GM19372 (cell line): ENCODE measurements around the gene ACP7.
"Not testable (repeated sequence)": the region's sequence is repeated elsewhere in the genome, so short reads cannot be mapped to it uniquely, and the experiment has no call there.

Source experiments
- ATAC-seq: cut with Tn5 transposase; IDR thresholded peaks from one replicate; pipeline ENCODE4 v1.9.1; 2021; ENCODE audit warnings: mild to moderate bottlenecking, low read depth, moderate library complexity; ENCODE audit not compliant: unreplicated experiment

Gene ACP7

GRCh38 chr19:39077323-39077722, 6.8 kb upstream of the ACP7 start:
- ATAC-seq, result no peak

DNA sequence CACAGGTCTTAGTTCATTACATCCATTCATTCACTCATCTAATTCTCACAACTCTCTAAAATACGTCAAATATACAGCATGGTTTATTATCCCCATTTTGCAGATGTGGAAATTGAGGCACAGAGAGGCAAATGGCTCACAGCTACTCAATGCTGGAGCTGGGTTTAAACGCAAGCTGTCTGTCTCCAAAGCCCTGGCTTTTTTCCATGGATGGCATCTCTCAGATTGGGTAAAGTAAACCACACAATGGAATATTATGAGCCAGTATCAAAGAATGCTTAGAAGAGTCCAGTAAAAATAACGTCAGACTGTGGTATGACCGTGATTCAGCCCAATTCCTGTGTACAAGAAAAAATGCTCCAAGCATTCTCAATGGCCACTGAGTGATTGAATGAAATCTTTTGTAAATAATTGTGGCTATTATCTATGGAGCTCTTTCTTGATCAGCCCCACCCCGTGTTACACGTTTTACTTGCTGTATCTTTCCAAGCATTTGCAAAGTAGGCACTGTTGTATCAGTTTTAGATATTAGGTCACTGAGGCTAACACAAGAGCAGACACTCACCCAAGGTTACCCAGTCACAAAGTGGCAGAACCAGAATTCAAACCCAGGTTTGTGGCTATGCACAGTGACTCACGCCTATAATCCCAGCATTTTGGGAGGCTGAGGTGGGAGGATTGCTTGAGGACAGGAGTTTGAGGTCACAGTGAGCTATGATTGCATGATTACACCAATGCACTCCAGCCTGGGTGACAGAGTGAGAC, 5.5 kb upstream of the ACP7 start:
- no peak for ATAC-seq

DNA sequence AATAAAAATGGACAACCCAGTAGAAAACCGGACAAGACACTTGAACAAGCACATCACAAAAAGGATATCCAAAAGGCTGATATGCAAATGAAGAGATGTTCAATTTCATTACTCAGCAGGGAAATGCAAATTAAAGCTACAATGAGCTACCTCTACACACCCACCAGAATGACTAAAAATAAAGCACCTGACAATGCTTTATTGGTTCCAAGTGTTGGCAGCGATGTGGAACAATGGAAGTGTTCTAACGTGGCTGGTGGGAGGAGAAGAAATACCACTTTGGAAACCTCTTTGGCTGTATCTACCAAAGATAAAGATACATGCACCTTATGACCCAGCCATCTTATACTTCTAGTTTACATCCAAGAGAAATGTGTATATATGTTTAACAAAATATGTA, 3.7 kb upstream of the ACP7 start:
- ATAC-seq, result no peak

GRCh38 chr19:39082167-39082566, 2.0 kb upstream of the ACP7 start:
- no peak for ATAC-seq

DNA sequence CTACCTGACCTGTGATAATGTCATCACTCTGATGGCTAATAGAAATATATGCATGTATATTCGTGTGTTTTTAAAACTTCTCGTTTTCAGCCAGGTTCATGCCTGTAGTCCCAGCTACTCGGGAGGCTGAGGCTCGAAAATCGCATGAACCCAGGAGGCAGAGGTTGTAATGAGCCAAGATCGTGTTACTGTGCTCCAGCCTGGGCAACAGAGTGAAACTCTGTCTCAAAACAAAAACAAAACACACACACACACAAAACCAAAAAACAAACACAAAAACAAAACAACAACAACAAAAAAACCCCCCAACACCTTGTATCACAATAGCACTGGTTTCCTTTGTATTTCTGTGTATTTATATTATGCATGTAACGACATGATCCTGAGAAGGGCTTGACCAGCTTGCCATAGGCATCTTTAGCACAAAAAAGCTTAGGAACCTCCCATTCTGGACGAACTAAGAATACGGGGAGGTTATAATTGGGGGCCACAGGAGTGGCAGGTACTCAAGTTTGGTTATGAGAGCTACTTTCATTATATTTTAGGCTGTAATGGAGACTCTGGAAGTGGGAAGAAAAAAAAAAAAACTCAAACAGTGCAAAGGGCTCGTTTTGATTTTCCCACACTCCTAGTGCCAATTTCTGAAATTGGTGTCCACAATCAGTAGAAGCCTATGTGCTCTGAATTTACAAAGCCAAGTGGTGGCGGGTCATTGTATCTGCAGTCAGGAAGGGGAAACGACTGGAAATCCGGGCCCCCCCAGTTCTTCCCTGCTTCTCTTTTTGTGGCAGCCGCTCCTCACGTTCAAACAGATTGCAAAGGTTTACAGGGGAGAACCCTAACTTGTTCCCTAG, 1.2 kb upstream of the ACP7 start:
- ATAC-seq, result no peak

- no peak for ATAC-seq
Observed at GRCh38 chr19:39083599-39083982, 577 bp upstream of the ACP7 start.

DNA sequence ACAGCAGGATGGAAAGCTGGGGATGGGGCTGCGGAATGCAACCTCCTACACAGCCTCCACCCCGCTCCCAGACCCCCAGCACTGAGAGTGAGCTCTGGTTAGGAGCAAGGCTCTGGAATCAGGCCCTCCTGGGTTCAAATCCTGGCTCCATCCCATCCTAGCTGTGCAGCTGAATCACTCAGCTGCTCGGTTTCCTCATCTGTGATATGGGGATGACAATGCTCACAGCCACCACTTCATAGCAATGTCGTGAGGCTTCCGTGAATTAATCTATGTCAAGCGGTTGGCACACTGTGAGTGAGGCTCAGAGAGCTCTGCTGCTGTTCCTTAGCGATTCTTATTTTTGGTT, 538 bp downstream of the ACP7 start:
- no peak for ATAC-seq

DNA sequence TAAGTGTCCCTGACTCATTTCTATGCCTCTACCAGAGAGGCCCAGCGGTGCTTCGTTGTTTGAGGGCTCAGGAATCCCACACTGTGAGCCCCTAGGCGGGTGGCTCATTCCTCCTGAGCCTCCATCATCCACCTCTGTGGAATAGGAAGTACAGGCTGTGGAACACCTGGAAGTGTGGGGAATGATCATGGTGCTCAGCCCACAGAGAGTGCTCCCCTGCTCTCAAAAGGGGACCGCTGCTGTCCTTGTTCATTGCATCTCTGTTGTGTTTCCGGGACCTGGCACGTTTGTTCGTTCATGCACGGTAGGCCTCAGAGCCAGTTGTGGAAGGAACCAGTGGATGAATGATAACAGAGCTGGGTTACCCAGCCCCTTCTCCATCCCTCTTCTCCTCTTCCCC, 1.2 kb downstream of the ACP7 start:
- ATAC-seq, result no peak

- ATAC-seq, result no peak
Observed at GRCh38 chr19:39086386-39086785, 2.2 kb downstream of the ACP7 start.

- ATAC-seq, result no peak
Observed at GRCh38 chr19:39087907-39088686, 3.9 kb downstream of the ACP7 start.

DNA sequence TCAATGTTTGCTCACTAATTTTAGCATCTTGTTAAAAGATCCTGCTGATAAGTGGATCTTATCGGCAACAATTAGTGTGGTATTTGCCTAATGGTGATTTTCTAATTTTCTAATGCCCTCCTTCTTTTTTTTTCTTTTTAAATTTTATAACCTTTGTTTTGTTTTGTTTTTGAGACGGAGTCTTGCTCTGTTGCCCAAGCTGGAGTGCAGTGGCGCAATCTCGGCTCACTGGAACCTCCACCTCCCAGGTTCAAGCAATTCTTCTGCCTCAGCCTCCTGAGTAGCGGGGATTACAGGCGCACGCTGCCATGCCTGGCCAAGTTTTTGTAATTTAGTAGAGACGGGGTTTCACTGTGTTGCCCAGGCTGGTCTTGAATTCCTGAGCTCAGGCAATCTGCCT, 5.8 kb downstream of the ACP7 start:
- ATAC-seq, result not testable (repeated sequence)

- ATAC-seq, result no peak
Observed at GRCh38 chr19:39090881-39091280, 6.7 kb downstream of the ACP7 start.

DNA sequence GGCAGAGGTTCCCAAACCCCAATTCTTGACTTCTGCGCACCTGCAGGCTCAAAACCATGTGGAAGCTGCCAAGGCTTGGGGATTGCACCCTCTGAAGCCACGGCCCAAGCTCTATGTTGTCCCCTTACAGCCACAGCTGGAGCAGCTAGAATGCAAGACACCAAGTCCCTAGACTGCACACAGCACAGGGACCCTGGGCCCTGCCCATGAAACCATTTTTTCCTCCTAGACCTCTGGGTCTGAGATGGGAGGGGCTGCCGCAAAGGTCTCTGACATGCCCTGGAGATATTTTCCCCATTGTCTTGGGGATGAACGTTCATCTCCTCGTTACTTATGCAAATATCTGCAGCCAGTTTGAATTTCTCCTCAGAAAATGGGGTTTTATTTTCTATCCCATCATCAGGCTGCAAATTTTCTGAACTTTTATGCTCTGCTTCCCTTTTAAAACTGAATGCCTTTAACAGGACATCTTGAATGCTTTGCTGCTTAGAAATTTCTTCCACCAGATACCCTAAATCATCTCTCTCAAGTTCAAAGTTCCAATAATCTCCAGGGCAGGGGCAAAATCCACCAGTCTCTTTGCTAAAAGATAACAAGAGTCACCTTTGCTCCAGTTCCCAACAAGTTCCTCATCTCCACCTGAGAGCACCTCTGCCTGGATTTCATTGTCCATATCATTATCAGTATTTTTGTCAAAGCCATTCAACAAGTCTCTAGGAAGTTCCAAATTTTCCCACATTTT, 11.8 kb downstream of the ACP7 start:
- not testable (repeated sequence) for ATAC-seq

- no peak for ATAC-seq
Observed at GRCh38 chr19:39097299-39097698, 13.1 kb downstream of the ACP7 start.

DNA sequence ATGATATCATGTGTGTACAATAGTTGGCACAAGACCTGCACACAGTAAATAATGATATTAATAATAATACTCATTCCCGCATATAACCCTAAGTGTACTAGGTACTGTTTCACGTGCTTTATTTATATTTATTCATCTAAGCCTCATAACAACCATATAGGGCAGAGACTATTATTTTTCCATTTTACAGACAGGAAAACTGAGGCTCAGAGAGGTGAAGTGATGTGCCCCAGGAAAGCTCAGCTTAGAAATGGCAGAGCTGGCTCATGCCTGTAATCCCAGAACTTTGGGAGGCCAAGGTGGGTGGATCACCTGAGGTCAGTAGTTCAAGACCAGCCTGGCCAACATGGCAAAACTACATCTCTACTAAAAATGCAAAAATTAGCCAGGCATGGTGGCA, 13.6 kb downstream of the ACP7 start:
- ATAC-seq, result no peak

DNA sequence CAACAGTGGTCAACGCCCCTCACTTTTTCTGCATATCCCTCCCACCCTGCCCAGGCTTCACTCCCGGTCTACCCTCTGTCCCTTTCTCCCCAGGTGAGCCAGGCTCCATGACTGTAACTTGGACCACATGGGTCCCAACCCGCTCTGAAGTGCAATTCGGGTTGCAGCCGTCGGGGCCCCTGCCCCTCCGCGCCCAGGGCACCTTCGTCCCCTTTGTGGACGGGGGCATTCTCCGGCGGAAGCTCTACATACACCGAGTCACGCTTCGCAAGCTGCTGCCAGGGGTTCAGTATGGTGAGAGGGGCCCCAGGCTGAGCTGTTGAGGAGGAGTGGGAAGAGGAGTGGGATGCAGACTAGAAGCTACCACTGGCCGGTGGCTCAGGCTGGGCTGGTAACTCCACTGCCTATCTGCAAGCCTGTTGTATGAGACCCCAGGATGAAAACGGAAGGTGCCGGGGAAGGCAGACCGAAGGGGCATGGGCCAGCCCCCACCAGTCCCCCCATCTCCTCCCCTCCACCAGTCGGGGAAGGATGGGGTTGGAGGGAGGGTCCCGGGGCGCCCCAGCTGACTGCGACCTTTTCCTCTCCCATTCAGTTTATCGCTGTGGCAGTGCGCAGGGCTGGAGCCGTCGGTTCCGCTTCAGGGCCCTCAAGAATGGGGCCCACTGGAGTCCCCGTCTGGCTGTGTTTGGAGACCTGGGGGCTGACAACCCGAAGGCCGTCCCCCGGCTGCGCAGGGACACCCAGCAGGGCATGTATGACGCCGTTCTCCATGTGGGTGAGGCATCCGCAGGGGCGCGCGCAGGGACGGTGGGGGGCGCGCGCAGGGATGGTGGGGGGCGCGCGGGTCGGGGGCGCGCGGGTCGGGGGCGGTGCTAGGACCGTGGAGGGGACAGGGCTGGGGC, 14.4 kb downstream of the ACP7 start:
- no peak for ATAC-seq

DNA sequence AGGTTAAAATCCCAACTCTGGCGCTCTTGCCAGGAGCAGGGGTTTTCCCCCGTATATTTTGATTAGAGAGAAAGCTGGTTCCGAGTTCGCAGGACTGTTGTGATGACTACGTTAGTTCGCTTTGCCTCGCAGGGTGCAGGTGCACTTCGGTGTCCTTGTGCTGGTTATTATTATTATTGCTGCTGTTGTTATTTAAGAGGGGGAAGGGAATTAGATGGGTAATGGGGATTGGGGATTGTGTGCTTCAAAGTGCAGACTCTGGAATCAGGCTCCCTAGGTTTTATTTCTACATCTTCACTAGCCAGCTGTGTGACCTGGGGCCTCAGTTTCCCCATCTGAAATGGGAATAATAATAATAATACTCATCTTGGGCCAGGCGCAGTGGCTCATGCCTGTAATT, 15.2 kb downstream of the ACP7 start:
- no peak for ATAC-seq

GRCh38 chr19:39100500-39101166, 16.5 kb downstream of the ACP7 start:
- no peak for ATAC-seq

GRCh38 chr19:39103151-39103550, 19.0 kb downstream of the ACP7 start:
- no peak for ATAC-seq
